Stimulated activated naive B cell treated with anti-CD40 and anti-IgM and Interleukin-4, amounts not matched to agents 10 μg/mL and 1 μg/mL and 100 μg/mL, for 72 hours (primary cell): ENCODE measurements around the gene C19orf18.
"Not testable (repeated sequence)": the region's sequence is repeated elsewhere in the genome, so short reads cannot be mapped to it uniquely, and the experiment has no call there.

Source experiments
- ATAC-seq, 2 donors: fragments of 150-1000 bp; cut with Tn5 transposase; replicated peaks; 2 replicates each; pipeline ENCODE4 v1.10.0; 2021; ENCODE audit warnings: moderate library complexity in 1 of 2
- DNase-seq: peaks from one replicate; pipeline ENCODE4 v3.0.0; 2021
- H3K27ac Mint-ChIP-seq: one replicate; pipeline ENCODE4 v1.8.0; 2022; ENCODE audit warnings: mild to moderate bottlenecking, mixed read lengths
- H3K27me3 Mint-ChIP-seq, 2 donors: one replicate each; pipeline ENCODE4 v1.8.0; 2022; ENCODE audit warnings: mixed read lengths in 2 of 2
- H3K36me3 Mint-ChIP-seq, 2 donors: one replicate each; pipeline ENCODE4 v1.8.0; 2022; ENCODE audit warnings: mixed read lengths in 2 of 2, mild to moderate bottlenecking in 1 of 2
- H3K4me1 Mint-ChIP-seq, 2 donors: one replicate each; pipeline ENCODE4 v1.8.0; 2022; ENCODE audit warnings: mixed read lengths in 2 of 2, mild to moderate bottlenecking in 1 of 2
- H3K4me3 Mint-ChIP-seq, 2 donors: one replicate each; pipeline ENCODE4 v1.8.0; 2022; ENCODE audit warnings: mild to moderate bottlenecking in 2 of 2, mixed read lengths in 2 of 2, moderate library complexity in 1 of 2
- H3K9me3 Mint-ChIP-seq, 2 donors: one replicate each; pipeline ENCODE4 v1.8.0; 2022; ENCODE audit warnings: mixed read lengths in 2 of 2, mild to moderate bottlenecking in 1 of 2

C19orf18 gene

GRCh38 chr19:57927587-57927986 is 46.7 kb downstream of the C19orf18 start:
- Mint-ChIP-seq H3K4me3 (no peak overlapping the region), H3K36me3 (peaks cover 75 to 84% of the 10 kb centered on the region in 2 donors), H3K9me3 (peaks cover 29 to 34% of the 10 kb centered on the region in 2 donors), H3K27me3 (no peaks in the 10 kb centered on the region), H3K27ac (no peak overlapping the region), H3K4me1 (peaks cover 0 to 5% of the 10 kb centered on the region in 2 donors)
- ATAC-seq (no peak), DNase-seq (no peak)

GRCh38 chr19:57916168-57916995 is 58.0 kb downstream of the C19orf18 start, which contains the start of gene ZNF417:
ZNF417 (minus strand) TSS chr19:57916592; CDS start chr19:57916411, 181 bp downstream.
- ATAC-seq (peak; percentile 98), DNase-seq (peak; percentile 89)
- not testable (repeated sequence) for H3K27me3 Mint-ChIP-seq, H3K9me3 Mint-ChIP-seq
- peak within 1 kb of the TSS; percentile 93 to 96 for H3K4me3 Mint-ChIP-seq
- peaks cover 50 to 68% of the 10 kb centered on the region in 2 donors for H3K36me3 Mint-ChIP-seq
- peak within 1 kb of the TSS; percentile 97 for H3K27ac Mint-ChIP-seq
- H3K4me1 Mint-ChIP-seq = peaks cover 36 to 48% of the 10 kb centered on the region in 2 donors

- H3K4me1 Mint-ChIP-seq = peaks cover 39 to 50% of the 10 kb centered on the region in 2 donors
- H3K27me3 Mint-ChIP-seq = no peaks in the 10 kb centered on the region
- no peaks in the 10 kb centered on the region for H3K9me3 Mint-ChIP-seq
- H3K36me3 Mint-ChIP-seq = peaks cover 46 to 64% of the 10 kb centered on the region in 2 donors
- H3K27ac Mint-ChIP-seq = no peak overlapping the region
- no peak for ATAC-seq
- no peak overlapping the region for H3K4me3 Mint-ChIP-seq
- no peak for DNase-seq
Measured at GRCh38 chr19:57914531-57914930, 59.8 kb downstream of the C19orf18 start.
